HG02840 (cell line): ENCODE results near the gene HTRA1.

Source experiments
- ATAC-seq: cut with Tn5 transposase; IDR thresholded peaks from one replicate; pipeline ENCODE4 v1.9.1; 2021; ENCODE audit warnings: mild to moderate bottlenecking, moderate library complexity, moderate number of reproducible peaks; ENCODE audit not compliant: unreplicated experiment, low FRiP score

The HTRA1 gene

DNA sequence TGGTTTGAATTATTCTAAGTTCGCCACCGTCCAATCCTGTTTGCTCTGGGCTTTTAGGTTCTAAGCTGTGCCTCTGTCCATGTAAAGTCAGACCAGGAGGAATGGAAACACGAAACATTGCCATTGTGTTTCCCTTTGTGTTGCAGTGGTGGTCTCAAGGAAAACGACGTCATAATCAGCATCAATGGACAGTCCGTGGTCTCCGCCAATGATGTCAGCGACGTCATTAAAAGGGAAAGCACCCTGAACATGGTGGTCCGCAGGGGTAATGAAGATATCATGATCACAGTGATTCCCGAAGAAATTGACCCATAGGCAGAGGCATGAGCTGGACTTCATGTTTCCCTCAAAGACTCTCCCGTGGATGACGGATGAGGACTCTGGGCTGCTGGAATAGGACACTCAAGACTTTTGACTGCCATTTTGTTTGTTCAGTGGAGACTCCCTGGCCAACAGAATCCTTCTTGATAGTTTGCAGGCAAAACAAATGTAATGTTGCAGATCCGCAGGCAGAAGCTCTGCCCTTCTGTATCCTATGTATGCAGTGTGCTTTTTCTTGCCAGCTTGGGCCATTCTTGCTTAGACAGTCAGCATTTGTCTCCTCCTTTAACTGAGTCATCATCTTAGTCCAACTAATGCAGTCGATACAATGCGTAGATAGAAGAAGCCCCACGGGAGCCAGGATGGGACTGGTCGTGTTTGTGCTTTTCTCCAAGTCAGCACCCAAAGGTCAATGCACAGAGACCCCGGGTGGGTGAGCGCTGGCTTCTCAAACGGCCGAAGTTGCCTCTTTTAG is 52.9 kb downstream of the HTRA1 start:
- no peak for ATAC-seq

- no peak for ATAC-seq
These were observed 53.7 kb downstream of the HTRA1 start for GRCh38 chr10:122515022-122515424.

DNA sequence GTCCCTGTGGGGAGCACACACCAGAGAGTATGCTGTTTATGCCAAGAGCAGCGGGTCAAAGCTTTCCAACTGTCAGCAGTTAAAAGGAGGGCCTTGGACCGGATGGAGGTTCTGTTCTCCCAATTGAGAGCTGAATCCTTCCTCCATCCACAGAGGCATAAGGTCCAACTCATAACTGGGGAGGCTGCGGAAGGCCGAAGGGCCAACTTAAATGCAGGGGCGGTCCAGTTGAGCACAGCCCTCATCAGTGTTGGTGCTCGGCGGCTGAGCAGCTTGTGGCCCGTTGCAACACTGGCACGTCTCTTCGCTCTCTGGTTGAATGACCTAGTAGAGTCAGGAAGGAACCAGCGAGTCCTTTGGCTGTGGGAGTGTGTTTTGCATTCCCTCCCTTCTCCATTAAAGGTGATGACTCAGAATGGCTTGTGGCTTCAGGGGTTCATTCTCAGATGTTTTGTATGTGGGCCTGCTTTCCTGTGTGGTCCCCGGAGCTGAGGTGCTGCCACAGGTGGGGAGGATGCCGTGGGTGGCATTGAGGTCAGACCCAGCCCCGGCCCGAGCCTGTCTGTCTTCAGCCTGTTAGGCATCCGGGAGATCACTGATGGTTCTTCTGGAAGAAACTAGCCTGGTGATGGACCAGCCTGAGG is 54.4 kb downstream of the HTRA1 start:
- ATAC-seq = no peak

DNA sequence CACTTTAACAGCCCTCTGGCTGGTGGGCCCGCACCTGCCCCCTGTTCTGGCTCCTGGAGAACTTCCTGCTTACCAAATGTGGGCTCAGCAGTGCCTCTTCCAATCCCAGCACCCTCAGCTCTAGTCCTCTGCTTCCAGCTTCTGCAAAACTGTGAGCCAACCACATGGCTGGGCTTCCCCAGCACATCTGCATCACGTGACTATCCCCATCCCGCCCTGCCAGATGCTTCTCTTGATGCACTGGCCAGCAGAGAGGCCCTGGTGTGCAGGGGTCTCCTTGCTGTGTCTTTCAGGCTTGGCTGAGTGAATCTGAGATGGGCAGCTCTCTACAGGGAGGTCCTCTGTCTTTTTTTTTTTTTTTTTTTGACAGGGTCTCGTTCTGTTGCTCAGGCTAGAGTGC is 55.4 kb downstream of the HTRA1 start:
- no peak for ATAC-seq

DNA sequence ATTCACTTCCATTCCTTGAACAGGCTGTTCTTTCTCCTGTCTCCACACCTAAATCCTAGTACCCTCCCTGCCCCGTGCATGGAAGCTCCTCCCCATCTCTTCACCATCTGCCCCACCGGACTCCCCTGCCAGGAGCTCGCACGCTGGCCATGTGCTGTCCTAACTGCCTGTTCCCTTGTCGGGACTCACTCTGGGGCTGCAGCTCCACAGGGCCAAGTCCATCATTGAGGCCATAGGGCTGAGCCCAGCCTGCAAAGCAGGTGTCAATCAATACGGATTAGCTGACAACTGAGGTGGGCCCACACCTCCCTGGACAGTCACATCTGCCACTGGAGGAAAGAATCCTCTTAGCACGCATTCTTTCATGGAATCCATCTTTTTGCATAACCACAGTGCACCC is 57.8 kb downstream of the HTRA1 start:
- no peak for ATAC-seq

DNA sequence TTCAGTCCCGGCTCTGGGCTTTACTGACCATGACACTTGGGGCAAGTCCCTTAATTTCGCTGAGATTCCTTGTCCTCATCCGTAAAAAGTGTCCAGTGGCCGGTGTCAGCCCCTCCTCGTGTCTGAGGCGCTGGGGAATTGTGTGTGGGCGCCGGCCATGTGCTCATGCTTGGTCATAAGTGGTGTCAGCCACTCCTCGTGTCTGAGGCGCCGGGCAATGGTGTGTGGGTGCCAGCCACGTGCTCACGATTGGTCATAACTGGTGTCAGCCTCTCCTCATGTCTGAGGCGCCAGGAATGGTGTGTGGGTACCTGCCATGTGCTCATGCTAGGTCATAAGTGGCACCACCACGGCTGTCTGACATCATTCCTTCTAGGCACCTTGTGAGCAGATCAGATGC is 58.5 kb downstream of the HTRA1 start:
- no peak for ATAC-seq

- ATAC-seq = no peak
These were observed 59.7 kb downstream of the HTRA1 start for GRCh38 chr10:122521011-122521410.

DNA sequence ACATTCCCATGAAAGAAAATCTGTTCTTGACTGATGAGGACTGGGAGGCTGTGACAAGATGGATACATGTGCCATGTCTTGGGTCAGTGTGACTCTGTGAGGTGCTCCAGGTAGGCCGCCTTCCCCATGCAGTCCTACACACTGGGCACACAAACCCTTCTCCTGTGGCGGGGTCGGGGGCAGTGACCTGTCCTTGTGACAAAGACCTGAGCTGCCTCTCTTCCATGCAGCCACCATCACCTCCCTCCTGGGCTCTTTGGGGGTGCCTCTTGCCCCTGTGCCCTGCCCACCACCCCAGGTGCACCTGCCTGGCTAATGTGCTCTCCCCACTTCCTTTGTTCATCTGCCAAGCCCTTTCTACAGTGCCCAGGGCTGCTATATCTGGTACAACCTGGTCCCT is 63.5 kb downstream of the HTRA1 start:
- no peak for ATAC-seq

GRCh38 chr10:122525788-122526187 is 64.4 kb downstream of the HTRA1 start:
- ATAC-seq = no peak

DNA sequence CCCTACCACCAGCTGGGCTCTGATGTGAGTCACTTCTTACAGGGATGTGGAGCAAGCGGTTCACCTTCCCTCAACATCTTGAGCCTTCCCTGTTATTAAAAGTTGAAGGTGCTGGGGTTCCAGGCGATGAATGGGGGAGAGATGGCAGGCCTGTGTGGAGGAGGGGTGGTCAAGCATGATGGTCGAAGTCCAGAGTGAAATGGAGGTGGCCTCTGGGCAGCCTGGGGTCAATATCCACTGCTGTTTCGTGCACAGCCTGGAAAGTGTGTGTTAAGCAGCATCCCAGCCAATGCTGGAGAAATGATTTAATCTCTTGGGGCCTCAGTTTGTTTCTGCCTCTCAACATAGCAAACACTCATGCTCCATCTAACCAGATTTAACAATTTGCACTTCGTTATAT is 65.5 kb downstream of the HTRA1 start:
- no peak for ATAC-seq

DNA sequence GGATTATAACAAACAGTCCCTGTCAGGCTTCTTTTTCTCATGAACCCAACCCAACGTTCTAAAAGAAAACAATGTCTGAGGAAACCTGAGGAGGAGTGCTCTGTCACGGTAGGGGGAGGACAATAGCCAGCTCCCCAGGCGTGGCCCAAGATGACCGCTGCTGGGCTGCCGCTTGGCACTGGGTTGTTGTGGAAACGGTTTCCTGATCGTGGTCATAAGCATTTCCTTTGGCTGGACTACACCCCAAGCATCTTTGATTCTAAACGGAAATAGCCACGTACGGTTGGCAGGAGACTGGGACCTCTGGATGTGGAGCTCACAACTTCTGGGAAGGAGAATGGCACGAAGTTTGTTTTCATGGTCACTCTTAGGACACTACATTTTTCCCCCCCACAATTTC is 68.8 kb downstream of the HTRA1 start:
- ATAC-seq = no peak

DNA sequence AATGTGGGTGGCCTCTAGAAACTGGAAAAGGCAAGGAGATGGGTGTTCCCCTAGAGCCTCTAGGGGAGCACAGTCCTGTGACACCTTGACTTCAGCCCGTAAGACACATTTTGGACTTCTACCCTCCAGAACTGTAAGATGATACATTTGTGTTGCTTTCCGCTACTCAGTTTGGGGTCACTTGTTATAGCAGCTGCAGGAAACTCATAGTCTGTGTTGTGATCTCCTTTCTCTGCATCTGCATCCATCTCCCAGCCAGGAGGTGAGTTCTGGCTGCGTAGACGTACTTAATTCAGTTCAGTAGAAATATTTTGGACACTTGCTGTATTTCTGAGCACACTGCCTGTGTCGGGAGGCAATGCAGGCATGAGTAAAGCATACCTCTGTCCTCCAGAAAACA is 69.9 kb downstream of the HTRA1 start:
- no peak for ATAC-seq

- no peak for ATAC-seq
These were observed 70.6 kb downstream of the HTRA1 start for GRCh38 chr10:122531939-122532338.

- ATAC-seq = no peak
These were observed 71.4 kb downstream of the HTRA1 start for GRCh38 chr10:122532601-122533296.

- ATAC-seq = no peak
These were observed 76.2 kb downstream of the HTRA1 start for GRCh38 chr10:122537545-122537944.

DNA sequence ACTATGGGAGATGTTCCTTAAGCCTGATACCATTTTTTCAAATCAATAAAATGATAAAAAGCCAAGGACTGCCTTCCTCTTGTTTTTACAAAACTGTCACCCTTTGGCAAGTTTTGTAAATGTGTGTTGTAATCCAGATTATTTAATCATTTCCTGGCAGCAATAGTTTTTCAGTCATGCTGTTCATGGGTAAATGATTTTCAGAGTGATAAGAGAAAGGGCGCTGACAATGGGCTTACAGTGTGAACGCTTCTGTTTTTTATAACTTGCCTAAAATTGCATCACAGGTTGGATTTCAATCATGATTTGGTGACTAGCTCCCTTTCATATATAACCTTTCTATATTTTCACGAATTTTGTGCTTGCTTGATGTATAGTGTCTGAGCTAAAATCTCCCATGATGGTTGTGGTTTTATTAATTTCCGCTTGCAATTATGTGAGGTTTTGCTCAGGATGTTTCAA is 80.2 kb downstream of the HTRA1 start:
- no peak for ATAC-seq

DNA sequence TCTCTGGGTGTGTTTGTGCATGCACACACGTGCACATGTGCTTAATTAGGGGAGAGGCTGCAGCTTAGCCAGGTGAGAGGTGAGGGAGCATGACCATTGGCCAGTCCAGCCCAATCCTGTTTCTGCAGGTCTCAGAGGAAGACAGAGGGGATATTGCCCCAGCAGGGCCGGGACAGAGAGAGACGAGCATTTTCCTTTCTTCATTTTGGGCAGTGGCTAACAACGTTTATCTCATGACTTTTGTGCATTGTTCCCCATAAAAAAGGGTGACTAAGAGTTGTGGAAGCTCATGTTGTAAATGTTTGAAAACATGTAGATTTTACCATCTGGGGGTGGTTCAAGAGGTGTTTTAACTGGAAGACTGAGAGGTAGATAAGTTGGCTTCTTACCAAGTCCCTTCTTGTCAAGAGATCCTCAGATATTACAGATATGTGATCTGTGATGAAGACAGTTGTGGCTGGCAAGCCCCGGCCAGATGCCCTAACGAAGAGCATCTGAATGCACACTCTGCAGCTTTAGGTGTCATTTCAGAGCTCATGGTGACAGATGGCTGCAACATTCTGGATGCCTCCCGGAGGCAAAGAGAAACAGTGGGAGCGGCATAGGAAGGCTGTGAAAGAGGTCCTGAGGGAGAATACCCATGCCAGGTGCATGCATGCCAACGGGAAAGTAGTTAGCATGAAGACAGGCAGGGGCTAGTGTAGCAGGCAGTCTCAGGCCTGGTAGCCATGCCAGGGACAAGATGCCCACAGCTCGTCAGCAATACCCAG is 82.5 kb downstream of the HTRA1 start:
- ATAC-seq = no peak

DNA sequence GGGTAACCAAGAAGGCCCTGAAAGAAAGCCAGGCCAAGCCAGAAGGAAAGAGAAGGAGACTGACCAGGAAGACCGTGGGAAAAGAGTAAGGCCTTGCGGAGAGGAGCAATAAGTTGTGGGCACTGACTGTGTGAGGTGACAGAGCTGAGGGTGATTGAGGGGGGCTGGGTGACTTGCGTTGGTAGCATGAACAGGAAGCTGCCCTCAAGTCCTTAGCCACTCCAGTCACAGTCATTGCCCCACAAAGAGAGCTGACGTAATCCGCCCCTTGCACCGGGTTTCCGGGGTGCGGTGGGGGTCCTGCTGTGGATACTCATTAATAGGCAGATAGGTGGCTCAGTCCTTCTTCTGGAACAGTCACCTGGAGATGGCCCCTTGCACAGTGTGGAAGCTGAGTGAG is 83.1 kb downstream of the HTRA1 start:
- no peak for ATAC-seq

DNA sequence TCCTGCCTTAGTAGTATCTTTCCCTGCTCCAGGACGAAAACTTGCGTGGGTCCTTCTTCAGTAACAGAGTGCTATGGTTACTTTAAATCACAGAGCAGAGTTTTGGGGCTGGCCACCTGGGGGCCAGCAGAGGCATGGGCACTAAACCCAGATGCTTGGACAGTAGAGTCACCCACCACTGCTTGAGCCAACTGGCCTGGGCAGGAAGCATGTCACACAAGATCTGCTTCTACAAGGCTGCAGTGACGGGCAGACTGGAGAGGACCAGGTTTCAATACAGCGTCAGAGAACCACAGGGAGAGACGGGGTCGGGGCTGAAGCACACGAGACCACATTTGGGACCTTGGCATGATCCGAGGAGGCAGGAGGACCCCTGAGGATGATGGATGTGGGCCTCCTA is 84.9 kb downstream of the HTRA1 start:
- no peak for ATAC-seq

DNA sequence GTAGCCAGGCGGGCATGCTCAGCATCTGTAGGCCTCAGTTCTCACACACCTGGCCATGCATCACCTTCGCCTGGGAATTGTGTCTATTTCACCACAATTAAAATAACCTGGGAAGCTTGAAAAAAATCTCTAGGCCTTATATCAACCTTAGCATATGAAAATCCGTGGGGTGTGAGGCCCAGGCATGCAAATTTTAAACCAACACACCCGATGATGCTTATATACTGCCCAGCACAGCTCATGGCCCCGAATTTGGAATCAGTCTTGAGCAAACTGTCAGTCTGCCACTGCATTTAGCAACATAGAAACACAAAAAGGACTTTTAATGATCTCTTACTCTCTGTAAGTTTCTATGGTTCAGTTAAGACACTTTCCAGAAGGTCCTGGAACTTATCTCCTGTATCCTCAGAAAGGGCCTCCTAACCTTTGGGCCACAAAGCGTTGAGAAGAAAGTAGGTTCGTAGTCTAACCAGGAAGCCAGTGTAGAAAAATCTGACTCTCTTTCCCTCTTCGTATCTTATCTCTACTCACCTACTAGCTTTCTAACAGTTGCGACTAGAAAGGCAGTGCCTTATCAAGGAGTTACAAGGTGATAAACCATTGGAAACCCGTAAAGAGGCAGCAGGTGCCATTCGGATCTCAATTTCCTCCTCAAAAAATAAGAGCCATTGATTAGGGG is 87.2 kb downstream of the HTRA1 start:
- ATAC-seq = no peak
